SK-N-DZ (cell line): ENCODE data around the gene KRTAP9-7. TPM values are rescaled to one million over a fixed set of nuclear protein-coding genes. Genes with fewer than 3 reads are reported as not detected.
A peak's percentile ranks its signal among the peaks of the same experiment; 100 is the strongest.
"Not testable (repeated sequence)": the region's sequence is repeated elsewhere in the genome, so short reads cannot be mapped to it uniquely, and the experiment has no call there.

Experiments
- DNase-seq: peaks from one replicate; pipeline ENCODE4 v3.0.0-alpha.2; 2015; ENCODE audit warnings: low spot score
- polyA plus RNA-seq, 2 experiments: library from polyadenylated mRNA; depleted of rRNA; stranded (reverse); fragments of >200 nt; gene quantifications; 2 replicates each; pipeline ENCODE4 v1.2.3, GENCODE V29; 2014

The KRTAP9-7 gene, protein sequence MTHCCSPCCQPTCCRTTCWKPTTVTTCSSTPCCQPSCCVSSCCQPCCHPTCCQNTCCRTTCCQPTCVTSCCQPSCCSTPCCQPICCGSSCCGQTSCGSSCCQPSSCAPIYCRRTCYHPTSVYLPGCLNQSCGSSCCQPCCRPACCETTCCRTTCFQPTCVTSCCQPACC
- not detected in 2 replicates for polyA plus RNA-seq (2014; cell fraction: cytosol; rRNA removed)
- polyA plus RNA-seq (2014; cell fraction: nucleus; rRNA removed): not detected in 2 replicates

DNA sequence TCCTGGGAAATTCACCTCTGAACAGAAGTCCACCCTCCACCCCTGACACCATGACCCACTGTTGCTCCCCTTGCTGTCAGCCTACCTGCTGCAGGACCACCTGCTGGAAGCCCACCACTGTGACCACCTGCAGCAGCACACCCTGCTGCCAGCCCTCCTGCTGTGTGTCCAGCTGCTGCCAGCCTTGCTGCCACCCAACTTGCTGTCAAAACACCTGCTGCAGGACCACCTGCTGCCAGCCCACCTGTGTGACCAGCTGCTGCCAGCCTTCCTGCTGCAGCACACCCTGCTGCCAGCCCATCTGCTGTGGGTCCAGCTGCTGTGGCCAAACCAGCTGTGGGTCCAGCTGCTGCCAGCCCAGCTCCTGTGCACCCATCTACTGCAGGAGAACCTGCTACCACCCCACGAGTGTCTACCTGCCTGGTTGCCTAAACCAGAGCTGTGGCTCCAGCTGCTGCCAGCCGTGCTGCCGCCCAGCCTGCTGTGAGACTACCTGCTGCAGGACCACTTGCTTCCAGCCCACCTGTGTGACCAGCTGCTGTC, at the start of gene KRTAP9-7:
TSS of gene KRTAP9-7 (plus strand) at position 51 of the 543 bp plus-strand sequence. CDS start at position 51, 0 bp downstream.
- DNase-seq: not testable (repeated sequence)

DNA sequence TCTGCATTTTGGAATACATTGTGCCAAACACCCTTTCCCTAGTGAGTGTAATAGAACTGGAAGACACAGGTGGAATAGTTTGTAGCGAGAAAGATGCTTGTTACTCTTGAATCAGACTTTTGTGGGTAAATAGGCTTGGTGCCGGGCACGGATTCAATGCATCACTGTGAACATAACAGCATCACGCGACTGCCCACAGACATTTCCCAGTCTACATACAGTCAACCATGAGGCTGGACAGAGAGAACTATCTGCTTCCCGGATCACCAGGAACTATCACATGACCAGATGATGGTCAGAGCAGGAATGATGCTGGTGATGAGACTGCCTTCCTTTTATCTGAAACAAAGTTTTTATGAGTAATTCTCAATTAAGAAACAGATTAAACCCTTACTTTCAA, 49.4 kb upstream of the KRTAP9-7 start:
- no peak for DNase-seq

DNA sequence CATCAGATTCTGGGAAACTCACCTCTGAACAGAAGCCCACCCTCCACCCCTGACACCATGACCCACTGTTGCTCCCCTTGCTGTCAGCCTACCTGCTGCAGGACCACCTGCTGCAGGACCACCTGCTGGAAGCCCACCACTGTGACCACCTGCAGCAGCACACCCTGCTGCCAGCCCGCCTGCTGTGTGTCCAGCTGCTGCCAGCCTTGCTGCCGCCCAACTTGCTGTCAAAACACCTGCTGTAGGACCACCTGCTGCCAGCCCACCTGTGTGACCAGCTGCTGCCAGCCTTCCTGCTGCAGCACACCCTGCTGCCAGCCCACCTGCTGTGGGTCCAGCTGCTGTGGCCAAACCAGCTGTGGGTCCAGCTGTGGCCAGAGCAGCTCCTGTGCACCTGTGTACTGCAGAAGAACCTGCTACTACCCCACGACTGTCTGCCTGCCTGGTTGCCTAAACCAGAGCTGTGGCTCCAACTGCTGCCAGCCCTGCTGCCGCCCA, 48.9 kb upstream of the KRTAP9-7 start, which contains the start of gene KRTAP9-2:
TSS of gene KRTAP9-2 (plus strand) at position 51 of the 498 bp plus-strand sequence. CDS start at position 58, 7 bp downstream.
- not testable (repeated sequence) for DNase-seq

DNA sequence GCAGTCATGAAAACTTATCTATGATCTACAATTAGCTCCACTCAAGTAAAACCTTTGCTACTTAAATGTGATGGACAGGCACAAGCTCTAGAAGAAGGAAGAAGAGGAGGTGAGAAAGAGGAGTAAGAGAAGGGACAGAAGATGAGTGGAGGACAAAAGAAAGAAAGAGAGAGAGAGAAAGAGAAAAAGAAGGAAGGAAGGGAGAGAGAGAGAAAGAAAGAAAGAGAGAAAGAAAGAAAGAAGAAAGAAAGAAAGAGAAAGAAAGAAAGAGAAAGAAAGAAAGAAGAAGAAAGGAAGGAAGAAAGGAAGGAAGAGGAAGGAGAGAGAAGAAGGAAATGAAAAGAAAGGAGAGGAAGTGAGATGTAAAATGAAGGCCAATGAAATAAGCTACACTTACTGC, 45.4 kb upstream of the KRTAP9-7 start:
- DNase-seq: no peak

DNA sequence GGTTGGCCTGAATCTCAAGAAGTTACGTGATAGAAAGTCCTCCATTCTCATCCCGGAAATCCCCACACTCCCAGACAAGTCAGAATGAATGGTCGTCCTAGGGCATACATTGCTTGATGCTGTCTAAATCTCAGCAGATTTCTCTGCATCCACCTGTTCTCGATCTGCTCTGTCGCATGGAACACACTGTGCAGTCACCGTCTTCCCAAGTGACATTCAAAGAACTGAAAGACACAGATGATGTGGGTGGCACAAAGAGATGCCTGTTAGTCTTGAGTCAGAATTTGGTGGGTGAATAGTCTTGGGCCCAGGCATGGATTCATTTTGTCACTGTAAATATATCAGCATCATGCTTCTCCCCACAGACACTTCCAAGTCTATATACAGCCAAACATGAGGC, 43.8 kb upstream of the KRTAP9-7 start:
- no peak for DNase-seq

DNA sequence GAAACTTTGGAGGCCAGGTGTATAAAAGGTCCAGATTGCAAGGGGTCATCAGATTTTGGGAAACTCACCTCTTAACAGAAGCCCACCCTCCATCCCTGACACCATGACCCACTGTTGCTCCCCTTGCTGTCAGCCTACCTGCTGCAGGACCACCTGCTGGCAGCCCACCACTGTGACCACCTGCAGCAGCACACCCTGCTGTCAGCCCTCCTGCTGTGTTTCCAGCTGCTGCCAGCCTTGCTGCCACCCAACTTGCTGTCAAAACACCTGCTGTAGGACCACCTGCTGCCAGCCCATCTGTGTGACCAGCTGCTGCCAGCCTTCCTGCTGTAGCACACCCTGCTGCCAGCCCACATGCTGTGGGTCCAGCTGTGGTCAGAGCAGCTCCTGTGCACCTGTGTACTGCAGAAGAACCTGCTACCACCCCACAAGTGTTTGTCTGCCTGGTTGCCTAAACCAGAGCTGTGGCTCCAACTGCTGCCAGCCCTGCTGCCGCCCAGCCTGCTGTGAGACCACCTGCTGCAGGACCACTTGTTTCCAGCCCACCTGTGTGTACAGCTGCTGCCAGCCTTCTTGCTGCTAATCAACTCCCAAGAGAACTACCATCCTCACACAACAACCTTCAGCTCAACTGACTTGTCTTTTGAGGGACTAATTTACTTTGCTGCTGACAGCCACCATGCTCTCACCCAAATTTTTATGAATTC, 42.9 kb upstream of the KRTAP9-7 start, which contains the start of gene KRTAP9-3:
TSS of gene KRTAP9-3 (plus strand) at position 51 of the 707 bp plus-strand sequence. CDS start at position 104, 53 bp downstream.
- not testable (repeated sequence) for DNase-seq

DNA sequence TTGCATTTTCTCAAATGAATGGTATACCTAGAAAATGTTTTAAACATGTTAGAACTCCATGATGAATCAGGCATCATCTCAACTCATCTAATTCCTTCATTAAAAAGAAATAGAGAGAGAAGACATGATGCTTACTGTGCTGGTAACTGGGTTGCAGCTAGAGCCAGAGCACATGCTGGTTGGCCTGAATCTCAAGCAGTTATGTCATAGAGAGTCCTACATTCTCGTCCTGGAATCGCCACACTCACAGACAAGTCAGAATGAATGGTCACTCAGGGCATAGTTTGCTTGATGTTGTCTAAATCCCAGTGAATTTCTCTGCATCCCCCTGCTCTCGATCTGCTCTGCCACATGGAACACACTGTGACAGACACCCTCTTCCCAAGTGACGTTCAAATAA, 38.4 kb upstream of the KRTAP9-7 start:
- DNase-seq: not testable (repeated sequence)

DNA sequence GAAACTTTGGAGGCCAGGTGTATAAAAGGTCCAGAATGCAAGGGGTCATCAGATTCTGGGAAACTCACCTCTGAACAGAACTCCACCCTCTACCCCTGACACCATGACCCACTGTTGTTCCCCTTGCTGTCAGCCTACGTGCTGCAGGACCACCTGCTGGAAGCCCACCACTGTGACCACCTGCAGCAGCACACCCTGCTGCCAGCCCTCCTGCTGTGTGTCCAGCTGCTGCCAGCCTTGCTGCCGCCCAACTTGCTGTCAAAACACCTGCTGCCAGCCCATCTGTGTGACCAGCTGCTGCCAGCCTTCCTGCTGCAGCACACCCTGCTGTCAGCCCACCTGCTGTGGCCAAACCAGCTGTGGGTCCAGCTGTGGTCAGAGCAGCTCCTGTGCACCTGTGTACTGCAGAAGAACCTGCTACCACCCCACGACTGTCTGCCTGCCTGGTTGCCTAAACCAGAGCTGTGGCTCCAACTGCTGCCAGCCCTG, 37.5 kb upstream of the KRTAP9-7 start, which contains the start of gene KRTAP9-8:
TSS of gene KRTAP9-8 (plus strand) at position 51 of the 489 bp plus-strand sequence. CDS start at position 104, 53 bp downstream.
- DNase-seq: not testable (repeated sequence)

DNA sequence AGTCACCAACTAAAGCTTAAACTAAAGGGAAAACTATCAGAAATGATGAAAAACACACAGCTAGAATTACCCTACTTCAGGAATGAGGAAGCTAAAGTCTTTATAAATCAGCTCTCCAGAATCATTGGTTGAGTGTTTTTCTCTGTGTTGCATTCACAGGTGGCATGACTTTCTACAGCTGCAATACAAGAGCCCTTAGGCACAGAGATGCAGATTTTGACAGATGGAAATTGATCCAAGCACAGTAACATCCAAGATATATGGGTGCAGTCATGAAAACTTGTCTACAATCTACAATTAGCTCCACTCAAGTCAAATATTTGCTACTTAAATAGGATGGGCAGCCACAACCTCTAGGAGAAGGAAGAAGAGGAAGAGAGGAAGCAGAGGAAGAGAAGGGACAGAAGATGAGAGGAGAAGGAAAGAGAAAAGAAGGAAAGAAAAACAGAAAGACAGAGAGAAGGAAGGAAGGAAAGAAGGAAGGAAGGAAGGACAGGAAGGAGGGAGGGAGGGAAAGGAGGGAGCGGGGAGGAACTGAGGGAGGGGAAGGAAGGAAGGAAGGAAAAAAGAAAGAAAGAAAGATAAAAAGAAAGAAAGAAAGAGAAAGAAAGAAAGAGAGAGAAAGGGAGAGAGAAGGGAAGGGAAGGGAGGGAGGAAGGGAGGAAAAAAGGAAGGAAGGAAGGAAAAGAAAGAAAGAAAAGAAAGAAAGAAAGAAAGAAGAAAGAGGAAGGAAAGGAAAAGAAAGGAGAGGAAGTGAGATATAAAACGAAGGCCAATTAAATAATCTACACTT, 28.3 kb upstream of the KRTAP9-7 start:
- DNase-seq: not testable (repeated sequence)

DNA sequence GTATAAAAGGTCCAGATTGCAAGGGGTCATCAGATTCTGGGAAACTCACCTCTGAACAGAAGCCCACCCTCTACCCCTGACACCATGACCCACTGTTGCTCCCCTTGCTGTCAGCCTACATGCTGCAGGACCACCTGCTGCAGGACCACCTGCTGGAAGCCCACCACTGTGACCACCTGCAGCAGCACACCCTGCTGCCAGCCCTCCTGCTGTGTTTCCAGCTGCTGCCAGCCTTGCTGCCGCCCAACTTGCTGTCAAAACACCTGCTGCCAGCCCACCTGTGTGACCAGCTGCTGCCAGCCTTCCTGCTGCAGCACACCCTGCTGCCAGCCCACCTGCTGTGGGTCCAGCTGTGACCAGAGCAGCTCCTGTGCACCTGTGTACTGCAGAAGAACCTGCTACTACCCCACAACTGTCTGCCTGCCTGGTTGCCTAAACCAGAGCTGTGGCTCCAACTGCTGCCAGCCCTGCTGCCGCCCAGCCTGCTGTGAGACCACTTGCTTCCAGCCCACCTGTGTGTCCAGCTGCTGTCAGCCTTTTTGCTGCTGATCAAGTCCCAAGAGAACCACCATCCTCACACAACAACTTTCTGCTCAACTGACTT, 25.8 kb upstream of the KRTAP9-7 start, which contains the start of gene KRTAP9-4:
TSS of gene KRTAP9-4 (plus strand) at position 51 of the 604 bp plus-strand sequence. CDS start at position 85, 34 bp downstream.
- peak; percentile 0 for DNase-seq

DNA sequence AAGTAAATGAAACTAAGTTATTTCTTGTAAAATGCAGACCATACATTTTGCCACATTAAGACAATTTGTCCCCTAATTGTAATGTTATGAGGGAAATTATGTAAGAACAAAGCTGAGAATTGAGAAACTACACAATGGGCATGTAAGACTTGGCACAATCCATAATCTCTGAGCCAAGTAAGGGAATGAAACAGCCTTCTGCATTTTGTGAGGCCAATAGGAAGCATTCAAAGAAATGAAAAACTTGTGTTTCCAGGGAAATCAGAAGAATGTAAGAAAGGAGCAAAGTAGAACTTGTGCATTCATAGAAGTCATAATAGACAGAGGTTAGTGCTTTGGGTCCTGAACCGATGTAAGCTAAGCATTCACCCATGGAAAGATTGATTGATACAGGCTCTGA, 24.2 kb upstream of the KRTAP9-7 start:
- DNase-seq: no peak

DNA sequence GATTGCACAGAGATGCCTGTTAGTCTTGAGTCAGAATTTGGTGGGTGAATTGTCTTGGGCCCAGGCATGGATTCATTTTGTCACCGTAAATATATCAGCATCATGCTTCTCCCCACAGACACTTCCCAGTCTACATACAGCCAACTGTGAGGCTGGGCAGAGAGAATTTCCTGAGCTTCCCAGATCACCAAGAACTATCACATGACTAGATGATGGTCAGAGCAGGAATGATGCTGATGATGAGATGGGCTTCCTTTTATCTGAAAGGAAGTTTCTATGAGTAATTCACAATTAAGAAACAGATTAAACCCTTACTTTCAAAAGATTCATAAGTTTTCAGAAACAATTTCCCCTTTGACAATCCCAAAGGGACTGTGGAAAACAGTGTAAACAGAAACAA, 20.6 kb upstream of the KRTAP9-7 start:
- DNase-seq: peak; percentile 0

DNA sequence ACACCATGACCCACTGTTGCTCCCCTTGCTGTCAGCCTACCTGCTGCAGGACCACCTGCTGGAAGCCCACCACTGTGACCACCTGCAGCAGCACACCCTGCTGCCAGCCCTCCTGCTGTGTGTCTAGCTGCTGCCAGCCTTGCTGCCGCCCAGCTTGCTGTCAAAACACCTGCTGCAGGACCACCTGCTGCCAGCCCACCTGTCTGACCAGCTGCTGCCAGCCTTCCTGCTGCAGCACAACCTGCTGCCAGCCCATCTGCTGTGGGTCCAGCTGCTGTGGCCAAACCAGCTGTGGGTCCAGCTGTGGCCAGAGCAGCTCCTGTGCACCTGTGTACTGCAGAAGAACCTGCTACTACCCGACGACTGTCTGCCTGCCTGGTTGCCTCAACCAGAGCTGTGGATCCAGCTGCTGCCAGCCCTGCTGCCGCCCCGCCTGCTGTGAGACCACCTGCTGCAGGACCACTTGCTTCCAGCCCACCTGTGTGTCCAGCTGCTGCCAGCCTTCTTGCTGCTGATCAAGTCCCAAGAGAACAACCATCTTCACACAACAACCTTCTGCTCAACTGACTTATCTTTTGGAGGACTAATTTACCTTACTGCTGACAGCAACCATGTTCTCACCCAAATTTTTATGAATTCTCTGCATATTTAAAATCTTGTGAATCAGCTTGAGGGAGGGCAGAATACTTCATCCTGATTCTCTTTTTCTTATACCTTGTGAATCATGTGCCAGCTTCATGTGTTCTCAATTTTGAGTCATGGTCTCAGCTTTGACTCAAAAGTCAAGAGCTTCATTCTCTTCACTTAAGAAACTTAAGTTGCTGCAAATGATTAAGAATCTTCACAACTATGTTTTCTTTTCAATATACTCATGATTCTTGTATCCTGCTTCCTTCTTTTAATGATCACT, 19.9 kb upstream of the KRTAP9-7 start, which contains the start of gene KRTAP9-9:
TSS of gene KRTAP9-9 (plus strand) at position 4 of the 910 bp plus-strand sequence.
- peak; percentile 0 for DNase-seq

DNA sequence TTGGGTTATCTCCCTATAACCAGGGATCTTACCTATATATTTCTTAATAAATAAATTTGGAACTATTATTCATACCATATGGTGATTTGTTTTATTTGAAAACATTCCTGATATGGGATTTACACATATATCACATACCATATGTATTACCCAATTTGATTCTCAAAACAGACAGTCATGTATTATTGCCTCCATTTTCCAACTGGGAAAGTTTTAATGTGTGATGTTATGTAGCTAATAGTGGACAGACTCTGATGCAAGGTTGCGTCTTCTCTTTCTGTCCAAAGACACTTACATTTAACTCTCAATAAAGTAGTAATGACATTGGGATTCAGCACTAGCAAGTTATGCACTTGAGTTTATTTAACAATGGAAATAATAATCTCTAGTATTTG, 19.2 kb upstream of the KRTAP9-7 start:
- peak; percentile 0 for DNase-seq

DNA sequence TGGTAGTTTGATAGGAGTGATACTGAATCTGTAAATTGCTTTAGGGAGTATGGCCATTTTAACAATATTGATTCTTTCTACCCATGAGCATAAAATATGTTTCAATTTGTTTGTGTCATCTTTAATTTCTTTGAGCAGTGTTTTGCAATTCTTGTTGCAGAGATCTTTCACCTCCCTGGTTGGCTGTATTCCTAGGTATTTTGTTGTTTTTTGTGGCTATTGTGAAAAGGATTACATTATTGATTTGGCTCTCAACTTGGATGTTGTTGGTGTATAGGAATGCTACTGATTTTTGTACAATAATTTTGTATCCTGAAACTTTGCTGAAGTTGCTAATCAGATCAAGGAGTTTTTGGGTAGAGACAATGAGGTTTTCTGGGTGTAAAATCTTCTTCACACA, 17.1 kb upstream of the KRTAP9-7 start:
- DNase-seq: no peak

DNA sequence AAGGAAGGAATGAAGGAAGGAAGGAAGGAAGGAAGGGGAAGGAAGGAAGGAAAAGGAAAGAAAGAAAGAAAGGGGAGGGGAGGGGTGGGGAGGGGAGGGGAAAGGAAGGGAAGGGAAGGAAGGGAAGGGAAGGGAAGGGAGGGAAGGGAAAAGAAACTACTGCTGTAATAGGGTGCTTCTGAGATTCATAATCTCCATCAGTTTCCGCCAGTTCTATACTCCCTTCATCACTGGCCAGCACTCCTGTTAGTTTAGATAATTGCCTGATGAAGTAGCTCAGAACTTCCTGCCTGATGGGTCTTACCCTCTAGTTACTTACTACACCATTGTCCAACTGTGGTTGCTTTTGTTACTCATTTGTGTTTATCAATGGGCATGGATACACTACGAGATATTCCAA, 12.3 kb upstream of the KRTAP9-7 start:
- no peak for DNase-seq

DNA sequence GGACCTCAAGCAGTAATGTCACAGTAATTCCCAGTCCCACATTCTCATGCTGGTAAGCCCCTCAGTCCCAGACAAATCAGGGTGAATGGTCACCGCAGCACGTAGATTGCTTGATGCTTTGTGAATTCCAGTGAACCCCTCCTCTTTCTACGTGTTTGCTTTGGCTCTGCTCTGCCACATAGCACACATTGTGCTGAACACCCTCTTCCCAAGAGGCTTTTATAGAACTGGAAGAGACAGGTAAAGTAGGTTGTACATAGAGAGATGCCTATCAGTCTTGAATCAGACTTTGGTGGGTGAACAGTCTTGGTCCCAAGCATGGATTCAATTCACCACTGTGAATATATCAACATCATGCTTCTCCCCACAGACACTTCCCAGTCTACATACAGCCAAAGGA, 10.9 kb upstream of the KRTAP9-7 start:
- peak; percentile 0 for DNase-seq

DNA sequence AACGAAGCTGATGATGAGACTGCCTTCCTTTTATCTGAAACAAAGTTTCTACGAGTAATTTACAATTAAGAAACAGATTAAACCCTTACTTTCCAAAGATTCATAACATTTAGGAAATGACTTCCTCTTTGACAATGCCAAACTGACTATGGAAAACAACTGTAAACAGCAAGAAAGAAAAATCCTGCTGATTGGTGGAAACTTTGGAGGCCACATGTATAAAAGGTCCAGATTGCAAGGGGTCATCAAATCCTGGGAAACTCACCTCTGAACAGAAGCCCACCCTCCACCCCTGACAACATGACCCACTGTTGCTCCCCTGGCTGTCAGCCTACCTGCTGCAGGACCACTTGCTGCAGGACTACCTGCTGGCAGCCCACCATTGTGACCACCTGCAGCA, 10.4 kb upstream of the KRTAP9-7 start, which contains the start of gene KRTAP9-6:
TSS of gene KRTAP9-6 (plus strand) at position 301 of the 400 bp plus-strand sequence. CDS start at position 301, 0 bp downstream.
- no peak for DNase-seq

DNA sequence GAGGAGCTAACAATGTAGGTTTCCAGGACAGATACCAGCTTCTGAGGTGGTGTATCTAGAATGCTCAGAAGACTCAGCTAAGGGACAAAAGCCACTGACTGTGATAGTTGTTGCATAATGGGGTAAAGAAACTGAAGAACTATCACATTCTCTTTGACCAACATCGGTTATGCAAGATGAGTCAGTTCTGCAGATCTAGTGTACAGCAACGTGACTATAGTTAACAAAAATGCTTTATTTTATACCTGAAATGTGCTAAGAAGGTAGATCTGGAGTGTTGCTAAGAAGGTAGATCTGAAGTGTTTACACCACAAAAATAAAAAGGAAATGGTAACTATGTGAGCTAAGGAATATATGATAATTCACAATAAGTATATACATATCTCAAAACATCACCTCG, 7.8 kb upstream of the KRTAP9-7 start:
- no peak for DNase-seq
